Lower leg skin (tissue), 3 donors: Measurements from ENCODE around the gene ATG9A.

Source experiments
- POLR2A ChIP-seq, 2 donors: fragments of 450-650 bp; IDR thresholded peaks; one replicate each; pipeline ENCODE4 v1.6.1; 2016 to 2017; ENCODE audit warnings: antibody characterized with exemption in 2 of 2, mild to moderate bottlenecking in 1 of 2, moderate library complexity in 1 of 2
- TF ChIP-seq, protein P1 (sequence below), 3 donors: fragments of 450-650 bp; IDR thresholded peaks; one replicate each; pipeline ENCODE4 v1.5.1; 2016; ENCODE audit warnings: antibody characterized with exemption in 3 of 3, mild to moderate bottlenecking in 3 of 3, moderate library complexity in 2 of 3

- TF ChIP-seq POLR2A (IDR thresholded peaks at IDR 0.05), result no peak
- TF ChIP-seq, protein P1, sequence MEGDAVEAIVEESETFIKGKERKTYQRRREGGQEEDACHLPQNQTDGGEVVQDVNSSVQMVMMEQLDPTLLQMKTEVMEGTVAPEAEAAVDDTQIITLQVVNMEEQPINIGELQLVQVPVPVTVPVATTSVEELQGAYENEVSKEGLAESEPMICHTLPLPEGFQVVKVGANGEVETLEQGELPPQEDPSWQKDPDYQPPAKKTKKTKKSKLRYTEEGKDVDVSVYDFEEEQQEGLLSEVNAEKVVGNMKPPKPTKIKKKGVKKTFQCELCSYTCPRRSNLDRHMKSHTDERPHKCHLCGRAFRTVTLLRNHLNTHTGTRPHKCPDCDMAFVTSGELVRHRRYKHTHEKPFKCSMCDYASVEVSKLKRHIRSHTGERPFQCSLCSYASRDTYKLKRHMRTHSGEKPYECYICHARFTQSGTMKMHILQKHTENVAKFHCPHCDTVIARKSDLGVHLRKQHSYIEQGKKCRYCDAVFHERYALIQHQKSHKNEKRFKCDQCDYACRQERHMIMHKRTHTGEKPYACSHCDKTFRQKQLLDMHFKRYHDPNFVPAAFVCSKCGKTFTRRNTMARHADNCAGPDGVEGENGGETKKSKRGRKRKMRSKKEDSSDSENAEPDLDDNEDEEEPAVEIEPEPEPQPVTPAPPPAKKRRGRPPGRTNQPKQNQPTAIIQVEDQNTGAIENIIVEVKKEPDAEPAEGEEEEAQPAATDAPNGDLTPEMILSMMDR (IDR thresholded peaks at IDR 0.05), result no peak
These were observed 38.9 kb upstream of the ATG9A start for GRCh38 chr2:219268294-219268693.
